ENCODE results near the gene KCNMB2.
"Not testable (repeated sequence)": the region's sequence is repeated elsewhere in the genome, so short reads cannot be mapped to it uniquely, and the experiment has no call there.

Gene KCNMB2

DNA sequence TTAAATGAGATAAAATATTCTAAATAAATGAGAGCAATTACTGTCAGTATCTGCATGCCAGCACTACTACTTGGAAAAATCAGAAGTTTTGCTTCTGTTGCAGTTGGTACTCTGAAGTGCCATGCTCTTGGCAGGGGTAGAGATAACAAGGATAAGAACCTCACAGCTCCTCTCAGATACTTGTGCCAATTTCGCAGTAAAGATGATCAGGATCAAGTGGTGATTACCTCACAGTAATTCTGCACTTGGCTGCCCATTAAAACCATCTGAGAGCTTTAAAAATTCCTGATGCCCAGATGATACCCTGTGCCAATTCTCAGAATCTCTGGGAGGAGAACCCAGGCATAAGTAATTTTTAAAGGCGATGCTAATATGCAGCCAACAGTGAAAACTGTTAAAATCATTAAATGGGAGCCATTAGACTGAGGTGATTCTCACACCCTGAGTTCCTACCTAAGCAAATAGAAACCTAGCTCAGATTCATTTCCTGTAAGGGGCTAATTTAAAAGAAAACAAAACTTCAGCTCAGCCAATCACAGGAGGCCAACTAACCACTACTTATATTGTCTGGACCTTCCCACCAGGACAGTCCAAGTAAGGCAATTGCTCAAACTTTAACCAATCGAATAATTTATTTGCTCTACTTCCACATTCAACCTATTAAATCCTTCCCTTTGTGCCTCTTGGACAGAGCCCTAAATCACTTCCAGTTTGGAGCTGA is 171.2 kb downstream of the KCNMB2 start:
- DNase-seq, result no peak

DNA sequence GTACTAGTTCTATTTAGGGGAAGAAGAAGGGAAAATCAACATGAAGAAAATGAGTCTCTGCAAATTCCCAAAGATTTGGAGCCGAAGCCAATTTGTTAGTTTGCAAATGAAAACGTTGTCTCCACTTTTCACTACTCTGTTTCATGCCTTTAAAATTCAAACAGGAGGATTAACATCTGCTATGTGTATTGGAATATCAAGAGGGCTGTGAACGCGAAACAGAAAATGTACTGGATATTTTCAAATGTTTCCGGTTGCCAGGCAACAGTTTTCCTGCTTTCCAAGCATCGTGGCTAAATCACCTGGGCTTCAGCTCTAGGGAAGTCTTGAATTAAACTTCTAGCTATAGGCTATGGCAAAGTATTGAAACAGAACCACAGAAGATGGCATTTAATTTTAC is 172.8 kb downstream of the KCNMB2 start:
- no peak for DNase-seq

DNA sequence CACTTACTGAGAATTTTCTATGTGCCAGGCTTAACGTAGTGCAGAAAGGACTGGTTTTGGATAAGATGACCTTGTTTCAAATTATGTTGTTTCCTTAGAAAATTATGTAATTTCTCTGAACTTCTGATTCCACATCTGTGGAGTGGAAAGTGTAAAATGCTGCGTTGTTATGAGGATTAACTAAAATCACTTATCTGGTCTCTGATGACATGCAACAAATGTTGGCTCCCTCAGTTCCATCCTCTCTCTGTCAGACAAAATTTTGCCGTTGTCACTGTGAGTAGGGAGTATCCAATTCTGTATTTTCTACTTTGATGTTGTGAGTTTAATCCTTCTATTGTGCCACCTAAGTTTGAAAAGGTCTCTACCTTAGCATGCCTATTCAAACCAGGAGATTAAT is 175.5 kb downstream of the KCNMB2 start:
- DNase-seq, result no peak

DNA sequence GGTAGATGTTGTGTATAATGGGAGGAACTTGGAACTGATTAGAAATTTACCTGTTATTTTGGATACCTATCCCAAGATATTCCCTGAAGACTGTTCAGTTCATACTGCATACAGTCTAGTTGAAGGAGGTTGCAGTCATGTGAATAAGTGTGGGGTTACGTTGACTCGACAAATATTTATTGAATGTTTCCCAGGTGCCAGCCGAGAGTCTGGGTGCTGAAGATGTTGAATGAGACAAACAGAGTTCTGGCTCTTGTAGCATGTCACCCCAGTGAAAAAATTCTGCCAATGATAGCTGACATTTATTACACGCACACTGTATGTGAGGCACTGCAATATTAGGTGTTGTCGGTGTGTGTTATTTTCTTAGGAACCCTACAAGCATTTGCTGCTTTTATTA is 176.0 kb downstream of the KCNMB2 start:
- no peak for DNase-seq

DNA sequence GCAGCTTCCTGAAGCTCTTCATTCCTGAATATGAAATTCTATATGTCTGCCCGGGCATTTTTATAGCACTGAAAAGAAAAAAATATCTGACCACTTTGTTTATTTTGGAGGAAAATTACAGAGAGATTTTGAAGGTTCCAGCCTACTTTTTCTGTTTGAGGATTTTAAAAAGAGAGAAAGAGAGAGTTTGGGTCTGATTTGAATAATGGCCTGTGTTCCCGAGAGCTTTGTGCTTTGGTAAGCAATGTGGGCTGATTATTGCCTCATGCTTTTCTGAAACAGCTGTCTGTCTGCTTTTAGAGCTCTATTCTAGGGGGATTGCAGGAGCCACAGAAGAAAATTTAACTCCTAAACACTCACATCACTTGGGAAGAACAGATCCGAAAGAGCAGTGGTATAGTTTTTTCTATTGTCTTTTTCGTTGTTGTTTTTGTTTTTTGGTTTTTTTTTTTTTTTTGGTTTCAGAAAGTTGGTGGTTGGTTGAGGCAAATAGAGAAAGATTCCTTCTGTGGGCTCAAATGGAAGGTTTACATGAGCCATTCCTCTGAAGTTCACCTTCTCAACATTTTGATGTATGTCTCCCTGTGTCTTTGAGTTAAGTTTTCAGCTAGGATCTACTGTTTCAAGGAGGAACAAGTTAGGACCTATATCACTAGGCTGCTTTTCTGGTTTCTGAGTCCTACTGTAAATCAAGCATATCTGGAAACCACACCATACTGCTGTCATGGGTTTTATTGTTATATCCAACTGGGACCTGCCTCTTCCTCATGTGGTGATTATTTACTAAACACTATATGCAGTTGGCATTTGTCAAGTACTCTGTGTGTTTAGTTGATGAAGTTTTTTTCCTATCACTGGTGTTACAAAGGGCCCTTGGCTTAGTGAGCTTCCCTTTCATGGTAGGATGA is 178.9 kb downstream of the KCNMB2 start:
- DNase-seq, result no peak

DNA sequence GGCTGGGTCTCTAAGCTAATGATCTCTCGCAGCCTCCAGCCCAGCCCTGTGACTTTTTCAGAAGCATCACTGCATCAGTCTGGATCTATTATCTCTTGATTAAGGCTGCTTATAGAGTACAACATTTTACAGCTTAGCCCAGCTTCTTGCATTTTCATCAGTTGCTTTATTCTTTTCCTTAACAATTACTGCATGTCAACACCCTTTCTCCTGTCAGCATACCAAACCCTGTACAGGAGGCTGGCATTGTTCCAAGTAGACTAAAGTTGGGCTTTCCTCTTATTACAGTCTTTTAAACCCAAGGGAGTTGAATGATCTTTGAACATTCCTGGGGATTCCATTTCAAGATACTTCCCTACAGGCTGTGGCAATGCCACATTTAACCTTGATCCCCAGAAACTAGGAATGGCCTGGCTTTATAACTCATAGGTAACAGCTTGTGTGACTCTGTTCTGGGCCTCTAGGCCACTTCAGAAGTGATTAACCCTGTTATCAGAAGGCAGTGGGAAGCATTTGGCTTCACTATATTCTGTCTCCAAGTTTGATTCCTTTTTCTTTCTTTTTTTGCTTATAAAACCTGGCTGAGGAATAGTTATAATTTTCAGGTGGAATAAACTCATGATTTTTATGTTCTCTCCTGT is 182.9 kb downstream of the KCNMB2 start:
- no peak for DNase-seq

DNA sequence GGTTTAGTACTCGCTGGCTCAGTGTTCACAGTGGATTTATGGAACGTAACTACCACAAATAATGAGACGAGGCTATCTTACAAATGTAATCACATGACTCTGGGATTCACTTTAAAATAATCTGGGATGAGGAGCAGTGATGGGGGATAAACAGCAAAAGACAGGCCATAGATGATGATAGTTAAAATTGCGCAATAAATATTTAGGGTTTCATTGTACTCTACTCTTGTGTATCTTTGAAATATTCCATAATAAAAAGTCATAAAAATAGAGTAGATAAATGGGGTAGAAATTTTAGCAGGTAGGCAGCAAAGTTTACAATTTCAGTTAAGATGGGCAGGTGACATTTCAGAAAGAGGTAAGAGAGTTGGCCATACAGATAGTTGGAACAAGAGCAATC is 196.6 kb downstream of the KCNMB2 start:
- DNase-seq, result no peak

DNA sequence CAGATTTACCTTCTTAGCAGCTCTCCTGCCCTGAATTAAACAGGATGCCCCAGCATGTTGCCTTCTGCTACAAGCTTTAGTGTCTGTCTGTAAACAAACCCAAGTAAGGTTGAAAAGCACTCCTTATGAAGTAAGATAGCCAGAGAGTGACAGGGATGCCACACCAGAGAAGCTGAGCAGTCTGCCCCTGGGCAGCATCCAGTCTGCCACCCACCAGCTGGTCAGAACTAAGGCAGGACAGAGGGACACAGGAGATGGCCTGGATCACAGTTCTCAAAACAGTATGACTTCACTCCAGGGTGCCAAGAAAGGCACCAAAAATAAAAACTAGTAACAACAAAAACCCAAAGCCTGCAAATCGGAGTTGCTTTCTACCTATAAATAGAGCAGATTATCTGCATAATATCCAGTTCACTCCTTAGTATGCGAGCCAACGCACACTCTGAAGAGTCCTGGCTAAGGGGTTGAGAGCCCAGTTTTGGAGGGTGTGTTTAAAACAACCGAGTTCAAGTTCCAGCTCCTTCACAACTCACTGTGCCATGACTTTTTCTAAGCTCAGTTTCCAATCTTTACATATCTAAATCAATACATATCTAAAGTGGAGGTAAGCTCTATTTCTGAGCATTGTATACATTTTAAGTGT is 198.9 kb downstream of the KCNMB2 start:
- DNase-seq, result no peak

DNA sequence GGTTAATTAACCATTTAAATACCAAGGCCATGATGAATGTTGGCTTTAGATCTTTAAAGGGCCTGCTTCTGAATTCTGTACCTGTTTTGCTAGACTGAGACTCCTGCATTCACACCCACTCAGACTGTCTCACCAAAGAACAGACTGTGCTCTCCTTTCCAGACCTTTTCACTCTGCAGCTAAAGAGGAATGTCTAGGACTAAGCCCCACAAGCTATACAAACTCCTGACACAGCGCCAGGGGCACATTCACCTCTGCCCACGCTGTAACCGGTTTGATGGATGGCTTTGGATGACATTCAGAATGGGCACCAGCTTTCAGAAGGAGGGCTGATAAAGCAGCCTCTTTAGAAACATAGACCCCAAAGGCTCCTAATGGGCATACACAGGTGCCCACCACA is 200.1 kb downstream of the KCNMB2 start:
- no peak for DNase-seq

DNA sequence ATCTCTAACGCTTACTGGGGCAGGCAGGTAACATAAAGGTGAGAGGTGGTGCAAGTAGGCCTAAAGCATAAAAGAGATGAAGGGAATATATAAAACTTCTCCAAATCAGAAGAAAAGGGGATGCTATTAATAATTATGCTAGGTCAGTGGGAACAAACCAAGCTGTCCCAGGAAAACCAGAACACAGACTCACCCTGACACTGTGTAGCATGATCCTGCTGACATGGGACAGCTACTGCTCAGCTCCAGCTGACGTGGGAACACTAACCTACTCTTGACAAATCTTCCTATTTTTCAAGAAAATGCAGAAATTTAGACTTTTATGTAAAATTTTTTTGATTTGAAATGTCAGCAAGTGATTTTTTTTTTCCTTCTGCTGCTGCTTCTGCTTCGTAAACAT is 203.5 kb downstream of the KCNMB2 start:
- DNase-seq, result no peak

DNA sequence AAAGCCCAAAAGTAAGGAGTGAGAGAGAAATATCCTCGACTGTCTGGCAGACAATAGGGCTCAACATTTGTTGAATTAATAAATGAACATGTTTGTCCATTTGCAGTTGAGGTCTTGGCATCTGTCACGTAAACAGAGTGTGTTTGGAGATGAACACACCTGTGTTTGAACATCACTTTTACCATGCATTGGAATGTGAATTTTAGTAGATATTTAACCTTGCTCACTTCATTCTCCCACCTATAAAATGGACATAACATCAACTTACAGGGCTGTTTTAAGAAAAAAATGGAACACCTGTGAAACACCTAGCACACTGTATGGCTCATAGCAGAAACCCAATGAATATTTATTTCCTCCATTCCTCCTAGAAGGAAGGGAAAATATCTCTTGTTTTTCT is 204.8 kb downstream of the KCNMB2 start:
- no peak for DNase-seq

DNA sequence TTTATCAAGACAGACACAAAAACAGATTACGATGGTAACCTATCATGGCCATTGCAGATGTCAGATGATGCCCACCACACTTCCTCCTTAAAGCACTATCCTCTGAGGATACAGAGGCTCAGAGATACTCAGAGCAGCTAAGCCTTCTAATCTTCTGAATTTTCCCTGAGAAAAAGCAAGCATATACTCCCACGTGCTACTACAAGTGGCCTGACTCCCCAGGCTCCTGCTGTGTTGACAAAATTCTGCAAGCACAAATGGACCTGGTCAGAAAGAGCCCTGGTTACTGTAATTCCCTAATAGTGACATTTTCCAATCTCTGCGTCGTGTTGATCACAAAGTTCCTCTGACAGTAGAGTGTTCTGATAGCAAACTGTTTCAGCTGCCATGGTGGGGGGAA is 207.1 kb downstream of the KCNMB2 start:
- no peak for DNase-seq

DNA sequence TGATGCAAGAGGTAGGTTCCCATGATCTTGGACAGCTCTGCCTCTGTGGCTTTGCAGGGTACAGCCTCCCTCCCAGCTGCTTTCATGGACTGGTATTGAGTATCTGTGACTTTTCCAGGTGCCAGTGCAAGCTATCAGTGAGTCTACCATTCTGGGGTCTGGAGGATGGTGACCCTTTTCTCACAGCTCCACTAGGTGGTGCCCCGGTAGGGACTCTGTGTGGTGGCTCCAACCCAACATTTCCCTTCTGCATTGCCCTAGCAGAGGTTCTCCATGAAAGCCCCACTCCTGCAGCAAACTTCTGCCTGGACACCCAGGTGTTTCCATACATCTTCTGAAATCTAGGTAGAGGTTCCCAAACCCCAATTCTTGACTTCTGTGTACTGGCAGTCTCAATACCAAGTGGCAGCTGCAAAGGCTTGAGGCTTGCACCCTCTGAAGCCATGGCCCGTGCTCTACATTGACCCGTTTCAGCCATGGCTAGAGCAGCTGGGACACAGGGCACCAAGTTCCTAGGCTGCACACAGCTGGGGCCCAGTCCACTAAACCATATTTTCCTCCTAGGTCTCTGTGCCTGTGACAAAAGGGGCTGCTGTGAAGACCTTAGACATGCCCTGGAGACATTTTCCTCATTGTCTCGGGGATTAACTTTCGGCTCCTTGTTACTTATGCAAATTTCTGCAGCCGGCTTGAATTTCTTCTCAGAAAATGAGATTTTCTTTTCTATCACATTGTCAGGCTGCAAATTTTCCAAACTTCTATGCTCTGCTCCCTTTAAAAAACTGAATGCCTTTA is 209.8 kb downstream of the KCNMB2 start:
- not testable (repeated sequence) for DNase-seq

DNA sequence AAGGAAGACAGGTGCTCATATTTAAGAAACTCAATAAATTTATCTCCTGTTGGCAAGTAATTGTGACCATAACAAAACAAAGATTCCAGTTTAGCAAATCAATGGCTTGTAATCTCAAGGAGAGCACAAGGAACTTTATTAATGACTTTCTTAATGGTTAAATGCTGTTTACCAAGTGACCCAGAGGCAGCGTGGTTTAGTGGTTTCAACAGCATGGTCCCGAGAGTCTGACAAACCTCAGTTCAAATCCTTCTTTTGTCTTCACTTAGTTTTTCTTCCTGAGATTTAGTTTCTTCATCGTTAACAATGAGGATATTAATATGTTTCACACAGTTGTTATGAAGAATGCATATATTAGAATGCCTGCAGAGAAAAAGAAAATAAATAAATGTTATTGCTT is 212.6 kb downstream of the KCNMB2 start:
- DNase-seq, result no peak

DNA sequence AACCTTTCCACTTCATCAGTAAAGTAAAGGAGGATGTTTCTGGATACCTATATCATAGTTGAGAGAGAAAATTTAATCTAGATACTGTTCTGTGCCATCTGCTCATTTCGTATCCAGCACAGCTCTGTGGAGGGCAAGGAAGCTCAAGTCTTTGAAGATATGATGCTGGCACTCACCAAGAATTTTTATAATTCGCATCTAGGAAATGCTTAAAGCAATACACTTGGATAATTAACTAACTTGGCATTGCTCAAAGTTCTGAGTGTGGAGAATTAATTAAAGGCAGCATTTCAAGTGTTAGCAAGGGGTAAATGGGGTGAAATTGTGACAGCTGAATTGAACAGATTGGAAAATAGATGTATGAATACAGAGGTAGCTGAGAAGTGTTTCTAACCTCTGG is 213.2 kb downstream of the KCNMB2 start:
- no peak for DNase-seq

DNA sequence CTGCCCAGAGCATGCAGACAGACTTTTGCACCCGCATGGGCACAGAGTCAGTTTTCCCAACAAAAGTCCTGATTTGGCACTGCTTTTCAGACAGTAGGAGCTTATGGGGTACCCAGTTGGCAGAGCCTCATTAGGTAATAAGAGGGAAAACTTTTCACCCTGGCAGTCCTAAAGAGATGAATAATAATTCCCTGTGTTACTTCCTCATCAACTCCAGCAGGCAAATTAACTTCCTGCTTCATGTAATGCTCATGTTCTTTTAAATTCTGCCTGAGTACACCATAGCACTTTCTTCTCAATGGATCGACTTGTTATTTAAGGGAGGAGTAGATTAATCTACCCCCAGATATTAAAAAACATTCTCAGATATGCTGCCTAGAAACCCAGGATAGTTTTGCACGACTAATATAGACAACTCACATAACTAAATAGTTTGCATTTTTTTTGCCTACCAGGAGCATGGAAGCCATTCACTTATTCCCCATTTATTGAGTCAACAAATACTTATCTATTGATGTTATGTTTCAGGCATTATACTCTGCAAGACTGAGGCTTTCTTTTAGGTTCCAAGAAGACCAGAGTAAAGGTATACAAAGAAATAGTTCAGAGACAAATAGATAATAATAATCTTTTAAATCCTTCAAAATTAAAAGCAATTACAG is 214.5 kb downstream of the KCNMB2 start:
- no peak for DNase-seq

DNA sequence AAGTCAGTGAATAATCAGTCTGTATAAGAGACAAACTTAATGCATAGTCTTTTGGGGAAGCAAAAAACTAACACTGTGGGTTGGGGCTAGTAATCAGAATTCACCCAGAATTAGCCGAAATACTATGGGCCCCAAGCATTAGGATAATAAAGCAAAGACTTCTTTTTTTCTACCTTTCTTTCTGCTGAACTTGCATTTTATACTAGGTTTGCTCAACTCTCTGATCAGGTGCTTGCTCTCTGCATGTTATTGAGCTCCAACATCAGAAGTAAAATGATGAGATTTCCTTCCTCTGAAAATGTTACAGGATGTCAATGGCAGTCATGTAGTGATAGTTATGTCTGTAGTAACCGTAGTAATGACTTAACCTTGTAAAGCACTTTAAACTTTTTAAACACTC is 216.6 kb downstream of the KCNMB2 start:
- no peak for DNase-seq

DNA sequence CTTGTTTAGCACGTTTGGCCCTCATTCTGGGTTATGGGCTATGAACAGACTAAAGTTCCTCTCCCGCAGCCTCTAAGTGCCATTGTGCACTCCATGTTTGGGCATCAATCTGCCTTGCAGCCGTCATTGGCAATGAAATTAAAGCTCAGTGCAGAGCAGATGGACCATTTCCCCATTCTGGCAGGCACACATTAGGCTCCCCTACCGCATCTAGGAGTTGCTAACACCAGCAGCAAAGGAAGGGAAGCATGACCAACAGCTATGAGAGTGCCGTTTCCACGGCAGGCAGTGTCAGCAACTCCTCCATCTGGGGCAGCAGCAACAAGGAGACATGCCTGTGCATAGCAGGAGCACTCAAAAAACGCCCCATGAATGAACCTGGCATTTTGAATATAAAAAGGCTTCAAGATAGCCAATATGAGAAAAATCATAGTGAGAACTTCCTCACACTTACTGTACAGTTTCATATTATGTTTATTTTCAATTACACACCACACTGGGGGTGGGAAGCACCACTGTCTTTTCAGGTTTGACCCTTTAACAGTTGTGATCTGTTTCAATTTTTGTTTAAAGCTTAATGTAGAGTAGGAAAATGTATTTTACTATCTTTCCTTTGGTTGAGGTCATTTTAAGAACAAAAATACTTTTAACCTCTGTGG is 218.7 kb downstream of the KCNMB2 start:
- no peak for DNase-seq

DNA sequence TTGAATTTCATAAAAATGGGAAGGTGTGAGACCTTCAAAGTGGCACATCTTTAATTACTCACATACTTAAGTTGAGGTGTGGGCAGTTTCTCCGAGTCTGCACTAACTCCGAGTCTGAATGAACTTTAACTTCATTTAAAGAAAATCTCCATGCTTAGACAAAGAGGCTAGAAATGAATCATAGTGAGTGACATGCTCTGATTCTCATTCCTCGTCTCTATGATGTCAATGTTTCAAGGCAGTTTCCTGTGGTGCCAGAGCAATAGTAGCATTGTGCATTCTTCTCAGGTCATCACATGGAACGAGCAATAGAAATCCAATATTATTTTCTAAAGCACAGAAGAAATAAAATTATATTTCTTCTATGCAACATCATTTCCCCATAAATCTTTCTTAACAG is 224.8 kb downstream of the KCNMB2 start:
- no peak for DNase-seq

DNA sequence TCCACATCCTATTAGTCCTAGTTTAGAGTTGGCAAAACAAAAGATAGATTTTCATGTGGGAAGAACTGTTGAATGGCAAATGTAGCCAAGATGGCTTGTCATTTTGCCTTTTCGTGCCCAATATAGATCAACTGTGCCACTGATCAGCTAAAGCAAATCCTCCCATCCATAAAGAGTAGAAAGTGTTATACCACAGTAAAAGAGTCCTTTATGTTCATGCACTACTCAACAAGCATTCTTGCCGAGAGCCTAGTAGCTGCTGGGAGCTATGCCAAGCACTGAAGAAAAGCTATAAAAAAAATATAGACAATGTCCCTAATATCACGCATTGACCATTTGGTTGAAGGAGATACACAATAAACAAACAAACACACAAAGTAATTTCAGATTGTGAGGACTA is 225.2 kb downstream of the KCNMB2 start:
- DNase-seq, result no peak

DNA sequence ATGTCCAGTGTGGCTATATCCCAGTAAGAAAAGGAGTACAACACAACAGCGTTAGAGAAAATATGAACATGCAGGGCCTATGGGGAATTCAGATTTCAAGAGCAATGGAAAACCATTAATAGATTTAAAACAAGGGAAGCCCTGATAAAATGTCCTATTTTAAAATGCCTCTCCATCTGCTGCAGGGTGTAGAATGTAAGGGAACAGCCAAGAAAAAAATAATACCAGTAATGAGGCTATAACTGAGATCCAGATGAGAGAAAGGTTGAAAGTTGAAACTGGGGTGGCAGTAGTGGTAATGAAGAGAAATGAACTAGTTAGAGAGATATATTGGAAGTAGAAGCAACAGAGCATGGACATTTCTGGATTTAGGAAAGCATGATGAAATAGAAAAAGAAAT is 226.1 kb downstream of the KCNMB2 start:
- no peak for DNase-seq
